Hematopoietic multipotent progenitor cell treated with erythropoietin and hydrocortisone succinate and interleukin-3 and kit ligand, for 15 days (in vitro differentiated cells): ENCODE measurements around the gene CD320.
A peak's percentile ranks its signal among the peaks of the same experiment; 100 is the strongest.
"Not testable (repeated sequence)": the region's sequence is repeated elsewhere in the genome, so short reads cannot be mapped to it uniquely, and the experiment has no call there.

Source experiments
- DNase-seq: peaks from one replicate; pipeline ENCODE4 v3.0.0-alpha.2; 2015; ENCODE audit warnings: low spot score

Gene CD320

DNA sequence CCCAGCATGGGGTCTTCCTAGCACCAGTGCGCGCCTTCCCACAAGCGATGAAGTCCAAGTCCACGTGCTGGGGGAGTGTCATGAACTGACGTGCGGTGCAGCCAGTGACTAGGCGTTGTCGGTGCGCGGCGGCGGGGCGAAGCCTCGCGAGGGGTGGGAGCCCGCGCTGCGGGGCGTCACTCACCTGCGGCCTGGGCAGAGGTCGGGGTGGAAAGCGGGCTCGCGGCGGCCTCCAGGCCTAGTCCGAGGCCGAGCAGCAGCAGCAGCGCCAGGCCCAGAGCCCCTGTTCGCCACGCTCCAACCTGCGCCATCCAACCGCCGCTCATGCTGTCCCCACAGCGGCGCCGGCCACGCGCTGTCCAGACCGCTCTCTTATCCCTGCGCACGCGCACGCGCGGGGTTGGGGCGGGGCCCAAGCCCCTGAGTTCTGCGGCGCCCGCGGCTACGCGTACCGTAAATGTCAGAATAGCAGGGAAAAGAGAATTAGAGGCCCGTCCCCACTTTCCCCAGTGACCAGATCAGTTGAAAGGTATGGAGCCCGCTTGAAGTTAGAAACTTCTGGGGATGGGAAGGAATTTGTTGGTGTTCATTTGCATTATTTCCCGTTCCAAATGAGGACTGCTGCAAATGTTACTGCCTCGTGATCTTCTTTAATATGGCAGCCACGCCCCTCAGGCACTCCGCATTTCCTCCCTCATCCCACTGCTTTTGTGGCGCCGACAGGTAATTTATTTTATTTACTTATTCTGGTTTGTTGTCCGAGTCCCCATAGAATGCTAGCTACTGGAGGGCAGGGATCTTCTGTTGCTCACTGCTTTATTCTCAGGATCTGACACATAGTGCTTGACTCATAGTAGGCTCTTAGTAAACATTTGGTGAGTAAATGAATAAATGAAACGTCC is at the start of gene CD320:
CD320 (minus strand) TSS at position 394 of the 902 bp plus-strand sequence; CDS start at position 326, 68 bp downstream.
- peak; percentile 88 for DNase-seq

- DNase-seq, result no peak
Measured at GRCh38 chr19:8357007-8357521, 48.9 kb upstream of the CD320 start.

- DNase-seq, result no peak
Measured at GRCh38 chr19:8355631-8356402, 47.7 kb upstream of the CD320 start.

GRCh38 chr19:8352845-8353244 is 44.7 kb upstream of the CD320 start:
- DNase-seq, result not testable (repeated sequence)

DNA sequence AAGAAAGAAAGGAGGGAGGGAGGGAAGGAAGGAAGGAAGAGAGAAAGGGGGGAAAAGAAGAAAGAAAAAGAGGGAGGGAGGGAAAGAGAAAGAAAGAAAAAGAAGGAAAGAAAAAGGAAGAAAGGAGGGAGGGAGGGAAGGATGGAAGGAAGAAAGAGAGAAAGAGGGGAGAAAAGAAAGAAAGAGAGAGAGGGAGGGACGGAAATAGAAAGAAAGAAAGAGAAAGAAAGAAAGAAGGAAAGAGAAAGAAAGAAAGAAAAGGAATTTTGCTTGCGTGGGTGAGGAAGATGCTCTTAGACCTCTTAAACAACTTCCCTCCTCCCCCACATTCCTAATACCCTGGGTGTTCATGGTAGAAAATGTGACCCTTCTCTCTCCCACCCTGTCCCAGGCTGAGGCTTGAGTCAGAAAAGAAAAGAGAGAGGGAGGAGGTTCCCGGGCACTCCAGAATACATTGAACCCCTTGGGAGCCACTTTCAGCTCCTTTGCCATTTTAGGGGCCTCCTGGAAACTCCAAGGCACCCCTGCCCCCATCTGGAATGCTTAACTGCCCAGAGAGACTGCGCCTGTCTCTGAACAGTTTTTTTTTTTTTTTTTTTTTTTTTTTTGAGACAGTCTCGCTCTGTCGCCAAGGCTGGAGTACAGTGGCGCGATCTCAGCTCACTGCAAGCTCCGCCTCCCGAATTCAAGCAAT is 44.1 kb upstream of the CD320 start:
- no peak for DNase-seq

DNA sequence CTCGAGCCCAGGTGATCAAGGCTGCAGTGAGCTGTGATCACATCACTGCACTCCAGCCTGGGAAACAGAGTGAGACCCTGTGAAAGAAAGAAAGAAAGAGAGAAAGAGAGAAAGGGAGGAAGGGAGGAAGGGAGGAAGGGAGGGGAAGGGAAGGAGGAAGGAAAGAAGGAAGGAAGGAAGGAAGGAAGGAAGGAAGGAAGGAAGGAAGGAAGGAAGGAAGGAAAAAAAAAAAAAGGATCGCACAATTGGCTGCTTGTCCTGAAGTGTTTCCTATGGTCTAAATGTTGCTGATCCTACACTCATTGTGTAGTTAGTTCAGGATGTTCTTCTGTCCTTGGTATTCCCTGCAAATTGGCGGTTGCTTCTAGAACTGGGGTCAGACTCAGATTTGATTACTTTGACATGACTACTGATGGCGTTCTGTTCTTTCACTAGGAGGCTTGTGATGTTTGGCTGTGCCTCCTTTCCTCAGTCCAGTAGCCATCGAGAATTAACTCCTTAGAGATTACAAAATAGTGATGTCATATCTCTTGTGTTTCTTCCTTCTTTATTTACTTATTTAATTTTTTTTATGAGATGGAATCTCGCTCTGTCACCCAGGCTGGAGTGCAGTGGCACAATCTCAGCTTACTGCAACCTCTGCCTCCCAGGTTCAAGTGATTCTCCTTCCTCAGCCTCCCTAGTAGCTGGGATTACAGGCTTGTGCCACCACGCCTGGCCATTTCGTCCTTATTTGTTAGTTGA is 41.6 kb upstream of the CD320 start:
- not testable (repeated sequence) for DNase-seq

- DNase-seq, result no peak
Measured at GRCh38 chr19:8343483-8343844, 35.3 kb upstream of the CD320 start.

DNA sequence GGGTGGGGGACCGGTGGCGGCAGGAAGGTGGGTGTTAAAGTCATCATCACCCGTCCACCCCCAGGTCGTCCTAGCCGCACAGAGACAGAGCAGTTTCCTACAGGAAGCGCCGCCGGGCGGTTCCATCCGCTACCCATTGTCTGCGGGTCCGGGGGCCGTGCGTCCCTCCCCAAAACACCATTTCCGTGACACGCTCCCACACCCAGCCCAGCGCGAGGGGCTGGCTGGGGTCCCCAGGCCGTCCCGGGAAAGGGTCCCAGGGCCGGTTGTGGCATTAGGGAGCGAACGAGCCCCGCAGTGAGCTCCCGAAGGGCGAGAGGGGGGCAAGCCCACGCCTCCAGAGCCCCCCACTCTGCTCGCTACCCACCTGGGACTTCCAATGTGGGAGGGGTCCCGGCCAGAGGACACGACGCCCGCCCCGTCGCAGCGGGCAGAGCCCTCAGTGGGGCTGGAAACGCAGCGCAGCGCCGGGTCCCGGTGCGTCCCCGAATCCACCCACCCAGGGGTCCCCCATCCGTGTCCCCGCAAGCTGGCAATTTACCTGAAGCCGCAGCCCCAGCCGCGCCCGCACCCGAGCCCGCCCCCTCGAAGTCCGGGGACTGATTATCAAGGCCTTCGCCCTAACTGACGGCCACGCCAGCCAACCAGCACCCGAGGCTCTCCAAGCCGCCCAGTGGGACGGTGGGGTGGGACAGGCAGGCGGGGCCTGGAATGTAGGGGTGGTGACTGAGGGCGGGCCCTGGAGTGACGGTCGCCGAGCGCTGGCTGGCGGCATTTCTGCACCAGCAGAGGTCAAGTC is 34.7 kb upstream of the CD320 start, which contains the start of gene KANK3:
KANK3 (minus strand) TSS at position 579 of the 799 bp plus-strand sequence. CDS start 5,434 bp downstream, outside the sequence.
- DNase-seq, result peak; percentile 86

DNA sequence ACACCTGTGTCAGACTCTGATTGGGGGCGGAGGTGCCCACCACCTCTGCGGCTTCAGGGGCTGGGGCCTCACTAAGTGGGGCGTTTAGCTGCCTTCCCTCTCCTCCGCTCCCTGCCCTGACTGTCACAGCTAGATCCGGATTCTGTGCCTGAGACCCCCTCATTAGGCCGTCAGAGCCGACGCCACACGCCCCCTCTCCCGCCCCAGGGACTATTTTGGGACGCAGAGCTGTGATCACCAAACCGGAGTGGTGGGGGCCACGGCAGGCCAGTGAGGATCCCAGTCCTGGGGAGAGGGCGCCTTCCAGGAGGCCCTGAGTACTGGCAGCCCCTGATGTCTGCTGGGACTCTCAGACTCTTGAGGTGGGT is 34.1 kb upstream of the CD320 start:
- no peak for DNase-seq

DNA sequence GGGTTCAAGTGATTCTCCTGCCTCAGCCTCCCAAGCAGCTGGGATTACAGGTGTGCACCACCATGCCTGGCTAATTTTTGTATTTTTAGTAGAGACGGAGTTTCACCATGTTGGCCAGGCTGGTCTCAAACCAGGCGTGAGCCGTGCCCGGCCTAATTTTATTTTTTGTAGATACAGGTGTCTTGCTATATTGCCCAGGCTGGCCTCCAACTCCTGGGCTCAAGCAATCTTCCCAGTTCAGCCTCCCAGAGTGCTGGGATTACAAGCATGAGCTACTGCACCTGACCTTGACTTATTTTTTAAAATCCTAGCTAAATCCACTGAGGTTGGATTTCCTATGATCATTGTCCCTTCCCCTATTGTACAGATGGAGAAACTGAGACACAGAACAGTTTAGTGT is 33.3 kb upstream of the CD320 start:
- not testable (repeated sequence) for DNase-seq

DNA sequence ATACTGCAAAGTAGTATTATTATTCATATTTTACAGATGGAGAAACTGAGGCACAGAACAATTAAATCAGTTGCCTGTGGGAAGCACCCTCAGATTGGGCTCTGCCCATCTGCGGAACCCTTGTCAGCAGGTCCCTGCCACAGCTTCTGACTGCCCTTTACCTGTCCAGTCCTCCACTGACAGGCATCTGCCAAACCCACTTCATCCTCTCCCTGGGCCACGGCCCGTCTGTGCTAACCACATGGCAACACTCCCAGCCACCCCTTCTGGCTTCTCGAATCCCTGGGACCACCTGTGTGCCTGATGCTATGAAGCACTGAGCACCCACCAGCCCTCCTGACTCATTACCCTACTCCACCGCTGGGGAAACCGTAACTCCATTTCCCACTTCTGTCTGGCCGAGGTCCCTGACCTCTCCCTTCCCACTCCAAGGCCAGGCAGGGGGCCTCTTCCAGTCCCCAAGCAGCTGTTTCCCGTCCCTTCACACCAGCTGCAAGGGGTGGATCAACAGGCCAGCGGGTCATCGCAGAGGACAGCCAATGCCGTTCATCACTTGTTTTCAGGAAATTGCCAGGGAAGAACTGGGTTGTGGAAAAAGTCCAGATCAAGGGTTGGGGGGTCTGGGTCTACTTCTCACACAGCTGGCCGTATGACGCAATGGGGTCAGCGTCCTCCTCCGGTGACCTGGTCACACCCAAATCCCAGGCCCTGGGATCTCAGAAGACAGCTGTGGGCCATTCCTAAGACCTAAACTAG is 32.4 kb upstream of the CD320 start:
- no peak for DNase-seq

- DNase-seq, result no peak
Measured at GRCh38 chr19:8338835-8339234, 30.7 kb upstream of the CD320 start.

DNA sequence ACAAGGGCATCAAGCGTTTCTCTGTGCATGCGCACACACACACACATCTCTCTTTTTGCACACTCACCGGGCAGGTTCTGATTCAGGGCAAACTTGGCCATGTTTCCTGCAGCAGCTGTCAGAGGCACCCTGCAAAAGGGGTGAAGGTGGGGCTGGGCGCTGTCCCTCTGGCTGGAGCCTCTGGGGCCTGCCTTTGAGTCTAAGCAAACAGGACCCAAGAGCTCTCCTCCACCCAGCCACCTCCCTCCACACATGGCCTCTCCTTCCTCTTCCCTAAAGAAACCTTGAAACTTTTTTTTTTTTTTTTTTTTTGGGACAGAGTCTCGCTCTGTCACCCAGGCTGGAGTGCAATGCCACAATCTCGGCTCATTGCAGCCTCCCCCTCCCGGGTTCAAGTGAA is 29.6 kb upstream of the CD320 start:
- DNase-seq, result no peak

GRCh38 chr19:8336660-8337059 is 28.5 kb upstream of the CD320 start:
- DNase-seq, result no peak

DNA sequence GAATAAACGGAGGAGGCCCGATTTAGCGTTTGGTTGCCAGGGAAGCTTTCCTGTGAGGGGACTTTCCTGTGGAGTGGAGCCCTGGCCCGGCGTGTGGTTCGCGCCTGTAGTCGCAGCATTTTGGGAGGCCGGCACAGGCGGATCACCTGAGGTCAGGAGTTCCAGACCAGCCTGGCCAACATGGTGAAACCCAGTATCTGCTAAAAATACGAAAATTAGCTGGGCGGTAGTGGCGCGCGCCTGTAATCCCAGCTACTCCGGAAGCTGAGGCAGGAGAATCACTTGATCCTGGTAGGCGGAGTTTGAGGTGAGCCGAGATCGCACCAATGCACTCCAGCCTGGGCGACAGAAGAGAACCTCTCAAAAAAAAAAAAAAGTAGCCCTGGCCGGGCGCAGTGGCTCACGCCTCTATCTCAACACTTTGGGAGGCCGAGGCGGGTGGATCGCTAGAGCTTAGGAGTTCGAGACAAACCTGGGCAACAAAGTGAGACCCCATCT is 28.0 kb upstream of the CD320 start:
- DNase-seq, result no peak

DNA sequence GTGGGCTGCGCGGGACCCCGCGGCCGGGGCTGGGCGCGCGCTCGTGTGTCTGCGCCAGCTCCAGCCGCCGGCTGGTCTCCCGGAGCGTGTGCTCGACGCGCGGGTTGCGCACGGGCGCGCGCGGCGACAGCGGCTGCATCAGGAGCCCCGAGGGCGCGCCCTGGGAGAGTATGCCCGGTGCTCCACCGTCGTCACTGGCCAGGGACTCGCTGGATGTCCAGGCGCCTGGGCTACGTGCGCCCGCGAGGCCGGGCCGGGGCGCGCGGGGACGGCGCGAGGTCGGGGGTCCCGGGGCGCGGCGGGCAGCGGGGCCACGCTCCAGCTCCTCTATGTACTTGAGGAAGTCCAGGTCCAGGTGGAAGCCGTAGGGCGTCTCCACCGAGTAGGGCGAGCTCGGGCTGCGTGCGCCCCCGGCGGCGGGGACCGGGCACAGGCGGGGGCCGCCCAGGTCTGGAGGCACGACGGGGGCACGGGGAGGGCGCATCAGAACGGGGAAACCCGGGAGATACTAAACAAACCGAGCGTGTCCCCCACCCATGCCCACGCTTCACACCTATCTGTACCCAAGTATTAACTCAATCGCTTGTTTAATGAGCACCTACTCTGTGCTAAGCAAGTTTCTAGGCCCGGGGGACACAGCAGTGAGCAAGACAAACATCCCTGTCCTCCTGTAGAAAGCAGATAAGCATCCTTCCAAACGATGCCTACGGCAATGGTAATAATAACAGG is 27.3 kb upstream of the CD320 start:
- DNase-seq, result no peak

DNA sequence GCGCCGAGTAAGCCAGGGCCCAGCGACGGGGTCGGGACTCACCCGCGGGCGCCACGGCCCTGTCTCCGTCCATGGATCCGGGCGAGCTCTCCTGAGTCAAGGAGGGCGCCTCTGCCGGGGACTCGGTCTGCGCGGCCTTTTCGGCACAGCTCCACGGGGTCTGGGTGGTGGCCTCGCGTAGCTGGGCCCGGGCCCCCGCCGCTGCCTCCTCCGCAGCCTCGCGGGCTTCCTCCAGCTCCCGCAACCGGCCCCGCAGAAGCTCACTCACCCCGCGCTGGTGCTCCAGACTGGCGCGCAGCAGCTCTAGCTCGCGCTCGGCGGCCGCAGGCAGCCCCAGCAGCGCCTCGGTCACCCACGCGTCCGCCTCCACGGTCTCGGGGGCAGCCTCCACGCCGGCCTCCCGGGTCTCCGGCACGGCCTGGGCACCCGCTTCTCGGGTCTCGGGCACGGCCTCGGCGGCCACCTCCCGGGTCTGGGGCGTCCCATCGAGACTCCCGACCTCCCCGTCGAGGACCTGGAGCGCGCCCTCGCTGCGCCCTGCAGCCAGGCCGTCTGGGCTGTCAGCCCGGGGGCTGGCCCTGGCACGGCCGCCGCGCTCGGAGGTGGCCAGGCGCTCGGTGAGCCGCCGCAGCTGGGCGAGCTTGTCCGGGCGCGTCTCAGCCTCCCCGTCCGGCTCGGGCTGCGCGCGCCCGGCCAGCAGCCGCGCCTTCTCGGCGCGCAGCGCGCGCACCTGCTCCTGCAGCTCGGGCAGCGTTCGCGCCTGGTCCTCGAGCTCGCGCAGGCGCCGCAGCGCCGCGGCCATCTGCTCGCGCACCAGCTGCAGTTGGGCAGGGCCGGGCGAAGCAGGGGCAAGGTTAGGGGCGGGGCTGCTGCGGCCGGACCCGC is 26.5 kb upstream of the CD320 start:
- DNase-seq, result no peak
